ENCODE measurements around the gene ATG9A.
"Not testable (repeated sequence)": the region's sequence is repeated elsewhere in the genome, so short reads cannot be mapped to it uniquely, and the experiment has no call there.

ATG9A gene

DNA sequence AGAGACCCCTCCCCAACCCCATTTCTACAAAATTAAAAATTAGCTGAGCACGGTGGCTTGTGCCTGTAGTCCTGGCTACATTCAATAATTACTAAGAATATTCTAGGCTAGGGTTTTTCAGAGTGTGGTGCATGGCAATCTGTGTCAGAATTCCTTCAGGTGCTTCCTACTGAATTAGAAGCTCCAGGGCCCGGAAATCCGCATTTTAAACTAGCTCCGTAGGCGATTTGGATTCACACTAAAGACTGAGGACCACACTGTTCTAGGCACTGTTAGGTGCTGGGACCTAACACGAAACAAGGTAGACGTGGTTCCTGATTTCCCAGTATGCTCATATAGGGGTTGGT, 23.5 kb downstream of the ATG9A start:
- no peak for DNase-seq

DNA sequence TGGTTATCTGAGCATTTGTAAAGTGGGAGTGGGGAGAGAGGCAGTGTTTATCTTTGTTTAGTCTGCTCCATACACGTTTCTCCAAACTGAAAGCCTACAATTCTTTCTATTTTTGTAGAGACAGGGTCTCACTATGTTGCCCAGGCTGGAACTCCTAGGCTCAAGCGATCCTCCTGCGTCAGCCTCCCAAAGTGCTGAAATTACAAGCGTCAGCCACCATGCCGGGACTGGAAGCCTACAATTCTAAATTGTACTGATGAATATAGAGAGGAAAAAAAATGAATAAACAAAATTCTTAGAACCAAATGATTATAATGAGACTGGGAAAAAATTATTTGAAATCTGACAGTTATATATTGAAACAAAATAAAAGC, 24.3 kb downstream of the ATG9A start:
- DNase-seq: no peak

DNA sequence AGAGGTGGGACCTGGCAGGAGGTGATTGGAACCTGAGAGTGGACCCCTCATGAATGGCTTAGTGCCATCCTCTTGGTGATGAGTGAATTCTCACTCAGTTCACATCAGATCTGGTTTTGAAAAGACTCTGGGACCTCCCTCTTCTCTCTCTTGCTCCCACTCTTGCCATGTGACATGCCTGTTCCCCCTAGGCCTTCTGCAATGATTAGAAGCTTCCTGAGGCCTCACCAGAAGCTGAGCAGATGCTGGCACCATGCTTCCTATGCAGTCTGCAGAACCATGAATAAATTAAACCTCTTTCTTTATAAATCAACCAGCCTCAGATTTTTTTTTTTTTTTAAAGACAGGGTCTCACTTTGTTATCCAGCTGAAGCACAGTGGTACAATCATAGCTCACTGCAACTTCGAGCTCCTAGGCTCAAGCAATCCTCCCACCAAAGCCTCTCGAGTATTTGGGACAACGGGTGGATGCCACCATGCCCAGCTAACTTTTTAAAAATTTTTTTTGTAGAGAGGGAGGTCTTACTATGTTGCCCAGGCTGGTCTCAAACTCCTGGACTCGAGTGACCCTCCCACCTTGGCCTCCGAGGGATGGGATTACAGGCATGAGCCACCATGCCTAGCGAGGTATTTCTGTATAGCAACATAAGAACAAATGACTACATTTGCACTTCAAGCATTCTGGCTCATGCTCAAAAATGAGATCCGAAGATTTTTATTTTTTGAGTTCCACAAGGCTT, 24.8 kb downstream of the ATG9A start:
- DNase-seq: no peak

DNA sequence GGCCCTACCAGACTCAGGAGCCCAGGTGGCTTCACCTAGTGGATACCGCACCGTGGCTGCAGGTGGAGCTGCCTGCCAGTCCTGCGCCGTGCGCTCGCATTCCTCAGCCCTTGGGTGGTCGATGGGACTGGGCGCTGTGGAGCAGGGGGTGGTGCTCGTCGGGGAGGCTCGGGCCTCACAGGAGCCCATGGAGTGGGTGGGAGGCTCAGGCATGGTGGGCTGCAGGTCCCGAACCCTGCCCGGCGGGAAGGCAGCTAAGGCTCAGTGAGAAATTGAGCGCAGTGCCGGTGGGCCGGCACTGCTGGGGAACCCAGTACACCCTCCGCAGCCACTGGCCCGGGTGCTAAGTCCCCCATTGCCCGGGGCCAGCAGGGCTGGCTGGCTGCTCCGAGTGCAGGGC, 28.1 kb downstream of the ATG9A start:
- DNase-seq: not testable (repeated sequence)

GRCh38 chr2:219200502-219201326, 28.7 kb downstream of the ATG9A start:
- DNase-seq: not testable (repeated sequence)

DNA sequence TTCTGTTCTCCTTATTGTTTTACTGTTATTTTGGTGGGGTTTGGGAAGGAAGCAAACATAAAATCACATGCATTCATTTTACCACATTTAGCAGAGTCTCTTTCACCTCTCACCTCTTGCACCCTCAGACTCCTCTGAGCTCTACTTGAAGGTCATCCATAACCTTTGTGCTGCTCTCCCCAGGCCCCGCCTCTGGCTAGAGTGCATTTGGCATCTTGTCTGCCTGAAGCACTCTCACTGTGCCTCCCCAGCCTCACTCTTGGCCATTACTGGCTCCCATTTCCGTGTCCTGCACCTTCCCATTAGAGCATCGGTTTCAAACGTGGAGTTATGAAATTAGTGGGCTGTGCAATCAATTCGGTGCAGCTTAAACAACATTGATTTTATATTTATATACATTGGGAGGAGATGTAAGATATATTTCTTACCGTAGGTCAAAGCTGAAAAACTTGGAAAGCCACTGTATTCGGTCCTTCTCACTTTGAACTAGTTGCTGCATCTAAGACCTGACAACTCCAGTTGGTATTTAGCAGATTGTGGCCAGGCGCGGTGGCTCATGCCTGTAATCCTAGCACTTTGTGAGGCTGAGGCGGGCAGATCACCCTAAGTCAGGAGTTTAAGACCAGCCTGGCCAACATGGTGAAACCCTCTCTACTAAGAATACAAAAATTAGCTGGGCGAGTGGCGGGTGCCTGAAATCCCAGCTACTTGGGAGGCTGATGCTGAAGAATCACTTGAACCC, 29.8 kb downstream of the ATG9A start:
- no peak for DNase-seq

GRCh38 chr2:219198974-219199373, 30.5 kb downstream of the ATG9A start:
- no peak for DNase-seq

- no peak for DNase-seq
Measured at GRCh38 chr2:219197388-219197787, 32.0 kb downstream of the ATG9A start.

DNA sequence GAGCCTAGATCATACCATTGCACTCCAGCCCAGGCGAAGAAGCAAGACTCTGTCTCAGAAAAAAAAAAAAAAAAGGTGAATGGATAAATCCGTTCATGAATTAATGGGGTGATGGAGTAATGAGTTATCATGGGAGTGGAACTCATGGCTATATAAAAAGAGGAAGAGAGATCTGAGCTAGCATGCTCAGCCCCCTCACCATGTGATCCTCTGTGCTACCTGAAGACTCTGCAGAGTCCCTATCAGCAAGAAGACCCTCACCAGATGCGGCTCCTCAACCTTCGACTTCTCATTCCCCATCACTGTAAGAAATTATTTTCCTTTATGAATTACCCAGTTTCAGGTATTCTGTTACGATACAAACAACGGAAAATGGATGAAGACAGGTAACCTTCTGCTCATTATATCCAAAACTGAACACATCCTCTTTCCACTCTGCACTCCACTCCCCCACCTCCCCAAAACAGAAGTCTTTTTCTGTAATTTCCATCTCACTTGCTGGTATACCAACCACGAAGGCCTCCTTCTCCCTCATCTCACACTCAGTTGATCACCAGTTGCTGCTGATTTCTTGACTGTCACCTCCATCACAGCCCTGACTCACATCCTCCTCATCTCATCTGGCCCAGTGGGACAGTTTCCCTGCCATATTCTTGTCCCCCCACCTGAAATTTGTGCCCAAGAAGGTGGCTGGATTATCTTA, 42.5 kb downstream of the ATG9A start:
- DNase-seq: no peak

GRCh38 chr2:219184121-219184520, 45.3 kb downstream of the ATG9A start:
- DNase-seq: no peak

- DNase-seq: no peak
Measured at GRCh38 chr2:219183151-219183772, 46.2 kb downstream of the ATG9A start.

- DNase-seq: no peak
Measured at GRCh38 chr2:219182331-219183150, 46.9 kb downstream of the ATG9A start.

- DNase-seq: no peak
Measured at GRCh38 chr2:219181531-219181930, 47.9 kb downstream of the ATG9A start.

- no peak for DNase-seq
Measured at GRCh38 chr2:219180961-219181360, 48.5 kb downstream of the ATG9A start.

DNA sequence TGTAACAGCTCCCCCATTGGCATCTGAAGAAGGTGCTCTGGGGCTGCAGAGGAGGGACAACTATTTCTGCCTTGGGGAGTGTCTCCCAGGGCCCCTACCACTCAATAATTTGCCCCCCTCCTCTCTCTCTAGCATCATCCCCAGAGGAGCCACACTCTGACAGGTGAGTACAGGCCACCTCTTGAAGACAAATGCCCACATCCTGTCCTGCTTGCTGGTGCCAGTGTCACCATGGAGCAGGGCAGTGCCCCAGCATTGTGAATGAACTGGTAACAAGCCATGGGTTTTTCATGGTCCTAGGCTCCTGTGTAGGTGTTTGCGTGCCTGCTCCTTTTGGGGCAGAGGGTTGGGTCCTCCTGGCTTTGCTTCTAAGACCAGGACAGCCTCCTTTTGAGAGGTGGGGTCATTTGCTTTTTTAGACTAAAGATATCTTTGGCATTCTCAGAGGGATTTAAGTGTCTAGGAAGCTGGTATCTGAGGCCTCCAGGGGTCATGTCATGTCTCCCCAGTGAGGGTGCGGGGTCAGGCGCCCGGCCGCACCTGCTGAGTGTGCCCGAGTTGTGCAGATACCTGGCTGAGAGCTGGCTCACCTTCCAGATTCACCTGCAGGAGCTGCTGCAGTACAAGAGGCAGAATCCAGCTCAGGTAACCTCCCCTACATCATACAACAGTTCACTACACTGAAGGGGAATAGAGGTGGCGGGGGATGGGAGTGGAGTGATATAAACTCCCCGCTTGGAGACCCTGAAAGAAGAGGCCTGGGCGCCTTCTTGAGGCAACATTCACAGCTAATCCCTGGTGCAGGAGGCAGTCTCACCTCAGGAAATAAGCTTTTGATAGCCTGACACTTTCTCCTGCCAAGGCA, 49.6 kb downstream of the ATG9A start:
- DNase-seq: no peak

DNA sequence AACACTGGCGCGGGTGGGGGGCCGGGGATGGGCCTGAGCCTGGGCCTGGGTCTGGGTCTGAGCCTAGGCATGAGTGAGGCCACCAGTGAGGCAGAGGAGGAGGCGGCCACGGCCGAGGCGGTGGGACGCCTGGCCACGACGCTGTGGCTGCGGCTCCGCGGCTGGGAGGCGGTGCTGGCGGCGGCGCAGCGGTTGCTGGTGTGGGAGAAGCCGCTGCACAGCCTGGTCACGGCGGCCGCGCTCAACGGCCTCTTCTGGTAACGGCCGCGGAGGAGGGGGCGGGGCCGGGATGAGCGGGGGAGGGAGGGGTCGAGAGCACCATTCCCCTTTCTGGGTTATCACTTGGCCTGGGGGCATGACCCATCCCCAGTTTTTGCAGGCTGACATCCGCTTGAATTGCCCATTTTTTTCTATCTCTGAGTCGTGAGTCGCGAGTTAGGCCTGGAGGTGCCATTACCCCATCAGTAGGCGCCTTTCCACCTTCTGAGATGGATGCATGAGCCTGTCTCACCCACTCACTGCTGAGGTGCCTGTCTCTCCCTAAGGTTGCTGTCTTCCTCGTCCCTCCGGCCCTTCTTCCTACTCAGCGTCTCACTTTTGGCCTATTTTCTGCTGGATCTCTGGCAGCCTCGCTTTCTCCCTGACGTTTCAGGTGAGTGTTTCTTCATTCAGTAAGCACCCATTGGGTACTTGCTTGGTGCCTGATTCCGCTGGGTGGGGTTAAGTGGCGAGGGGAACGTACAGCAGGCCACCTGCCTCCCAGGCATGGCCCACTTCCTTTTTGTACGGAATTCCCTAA, 50.9 kb downstream of the ATG9A start:
- DNase-seq: no peak

GRCh38 chr2:219177552-219178376, 51.7 kb downstream of the ATG9A start, which contains the start of gene RETREG2:
RETREG2 (plus strand) TSS chr2:219178275; CDS start chr2:219178353, 78 bp downstream.
- peak; percentile 73 for DNase-seq

GRCh38 chr2:219176818-219177551, 52.5 kb downstream of the ATG9A start, which contains the start of gene CNPPD1:
CNPPD1 (minus strand) TSS chr2:219176925; CDS start chr2:219176828, 97 bp downstream.
- peak; percentile 64 for DNase-seq

All from NCI-H1105 (cell line).